Spleen (tissue), 7 donors: ENCODE measurements around the gene OBP2B.

Experiments
- CTCF ChIP-seq, 11 experiments: fragments of 200-600 bp in 7 of 11; fragments of 450-650 bp in 4 of 11; sonication (generic) in 4 of 11; IDR thresholded peaks in 8 of 11; conservative IDR thresholded peaks in 3 of 11; 1 replicate in 7 of 11; 2 replicates in 4 of 11; pipeline versions ENCODE4 v1.4.0 to v1.8.0; 2016 to 2021; ENCODE audit warnings: antibody characterized with exemption in 11 of 11, inconsistent platforms in 4 of 11, mild to moderate bottlenecking in 1 of 11
- POLR2AphosphoS5 ChIP-seq, 3 donors: sonication (generic); formaldehyde crosslinking; IDR thresholded peaks; one replicate each; pipeline ENCODE4 v1.5.1; 2017; ENCODE audit warnings: antibody characterized with exemption in 3 of 3
- donor health status: DM: no; HTN: no; CAD: no; lungs with moderate emphysema.
- donor health status: DM: no; HTN: no; CAD: no.
- donor health status: DM: no; HTN: no; CAD: no.

- TF ChIP-seq CTCF (IDR thresholded peaks at IDR 0.05 in 8 of 11, conservative IDR thresholded peaks at IDR 0.05 in 3 of 11) (no peak), POLR2AphosphoS5 (IDR thresholded peaks at IDR 0.05) (no peak)
These were observed 26.6 kb upstream of the OBP2B start for GRCh38 chr9:133235549-133236222.
